GM19328 (cell line): ENCODE measurements around the gene FBXW9.
"Not testable (repeated sequence)": the region's sequence is repeated elsewhere in the genome, so short reads cannot be mapped to it uniquely, and the experiment has no call there.

Source experiments
- ATAC-seq: cut with Tn5 transposase; IDR thresholded peaks from one replicate; pipeline ENCODE4 v1.9.1; 2021; ENCODE audit warnings: mild to moderate bottlenecking, moderate library complexity; ENCODE audit not compliant: unreplicated experiment

The FBXW9 gene

DNA sequence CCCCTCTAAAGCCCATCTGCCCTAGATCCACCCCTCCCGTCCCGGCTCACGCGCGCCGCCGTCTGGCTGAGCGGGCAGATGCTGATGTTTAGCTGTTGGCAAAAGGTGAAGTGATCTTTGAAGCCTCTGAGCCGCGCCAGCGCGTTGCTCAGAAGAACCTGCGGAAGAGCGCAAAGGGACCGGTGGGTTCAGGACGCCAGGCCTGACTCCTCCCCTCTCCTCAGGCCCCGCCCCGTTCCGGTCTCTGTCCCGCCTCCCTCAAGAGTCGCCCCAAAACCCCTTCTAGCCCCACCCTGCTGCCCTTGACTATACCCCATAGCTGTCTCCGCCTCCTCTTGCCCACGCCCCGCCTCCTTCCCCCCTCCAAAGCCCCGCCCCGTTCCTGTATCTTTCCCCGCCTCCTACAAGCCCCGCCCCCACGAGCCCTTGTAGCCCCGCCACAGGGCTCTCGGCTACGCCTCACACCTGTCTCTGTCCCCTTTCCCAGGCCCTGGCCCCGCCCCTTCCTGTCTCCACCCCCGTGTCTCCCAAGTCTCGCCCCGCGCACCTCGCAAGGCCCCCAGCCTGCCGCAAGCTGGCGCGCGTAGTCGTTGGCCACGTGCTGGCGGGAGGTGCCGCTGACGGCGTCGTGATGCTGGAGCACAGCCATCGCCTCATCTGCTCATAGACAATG lies 39.4 kb downstream of the FBXW9 start:
- ATAC-seq = no peak

DNA sequence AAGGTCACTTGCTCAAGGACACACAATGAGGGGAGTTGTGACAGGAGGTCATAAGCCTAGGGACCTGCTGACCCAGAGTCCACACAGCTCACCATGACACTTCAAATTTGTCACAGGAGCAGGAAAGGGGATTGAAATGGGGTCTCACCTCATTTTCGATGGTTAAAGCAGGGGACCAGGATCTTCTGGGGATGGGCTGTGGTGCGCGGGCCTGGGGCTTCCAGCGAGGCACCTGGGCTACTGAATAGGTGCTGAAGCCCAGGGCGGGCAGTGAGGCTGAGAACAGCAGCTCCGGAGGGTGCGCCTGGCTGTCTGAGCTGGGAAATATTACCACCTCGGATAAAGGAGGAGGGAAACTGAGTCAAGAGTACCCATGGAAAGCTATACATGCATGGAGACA lies 40.9 kb downstream of the FBXW9 start:
- no peak for ATAC-seq

DNA sequence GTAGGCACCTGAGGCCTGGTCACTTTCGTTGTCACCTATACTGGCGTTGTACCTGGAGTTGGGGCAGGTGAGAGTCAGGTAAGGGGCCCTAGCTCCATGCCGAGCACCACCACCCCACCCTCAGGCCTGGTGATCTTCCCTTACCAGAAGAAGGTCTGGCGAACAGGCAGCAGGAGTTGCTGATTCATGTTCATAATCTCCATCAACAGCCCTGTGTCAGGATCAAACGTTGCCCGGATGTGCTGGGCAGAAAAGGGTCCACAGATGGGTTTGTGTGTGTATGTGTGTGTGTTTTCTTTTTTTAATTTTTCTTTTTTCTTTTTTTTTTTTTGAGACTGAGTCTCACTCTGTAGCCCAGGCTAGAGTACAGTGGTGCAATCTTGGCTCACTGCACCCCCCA lies 44.2 kb downstream of the FBXW9 start:
- ATAC-seq = no peak

DNA sequence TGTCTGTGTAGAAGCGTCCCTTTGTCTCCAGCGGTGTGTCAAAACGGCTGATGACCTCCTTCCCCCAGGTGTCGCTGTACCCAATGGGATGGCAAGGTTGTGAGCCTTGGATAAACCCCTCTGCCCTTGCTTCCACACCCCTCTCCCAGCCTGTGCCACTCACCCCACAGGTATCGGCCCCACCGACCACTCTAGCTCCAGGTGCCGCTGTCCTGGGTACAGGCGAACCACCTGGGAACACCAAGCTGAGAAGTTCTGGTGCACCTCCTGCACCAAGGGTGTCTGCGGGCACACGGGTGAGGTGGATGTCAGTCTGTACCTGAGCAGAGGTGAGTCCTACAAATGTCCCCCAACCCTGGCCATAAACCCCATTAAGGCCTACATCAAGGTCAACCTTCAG lies 46.5 kb downstream of the FBXW9 start:
- no peak for ATAC-seq

DNA sequence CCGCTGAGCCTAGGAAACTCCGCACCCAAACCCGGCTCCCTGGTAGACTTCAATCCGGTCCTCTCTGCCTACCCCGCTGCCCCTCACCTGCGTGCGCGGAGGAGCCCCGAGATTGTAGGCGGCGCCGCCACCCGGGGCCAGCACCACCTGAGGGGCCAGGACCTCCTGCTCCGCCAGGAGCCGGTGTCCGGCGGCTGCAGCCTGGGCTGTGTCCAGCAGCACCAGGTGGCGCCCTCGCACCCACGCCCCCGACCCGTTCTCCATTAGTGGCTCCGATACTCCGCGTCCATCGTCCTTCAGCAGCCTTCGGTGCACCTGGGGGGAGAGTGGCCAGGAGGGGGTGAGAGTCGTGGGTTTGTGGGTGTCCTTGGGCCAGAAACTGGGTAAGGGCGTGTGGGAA lies 48.3 kb downstream of the FBXW9 start:
- ATAC-seq = no peak

DNA sequence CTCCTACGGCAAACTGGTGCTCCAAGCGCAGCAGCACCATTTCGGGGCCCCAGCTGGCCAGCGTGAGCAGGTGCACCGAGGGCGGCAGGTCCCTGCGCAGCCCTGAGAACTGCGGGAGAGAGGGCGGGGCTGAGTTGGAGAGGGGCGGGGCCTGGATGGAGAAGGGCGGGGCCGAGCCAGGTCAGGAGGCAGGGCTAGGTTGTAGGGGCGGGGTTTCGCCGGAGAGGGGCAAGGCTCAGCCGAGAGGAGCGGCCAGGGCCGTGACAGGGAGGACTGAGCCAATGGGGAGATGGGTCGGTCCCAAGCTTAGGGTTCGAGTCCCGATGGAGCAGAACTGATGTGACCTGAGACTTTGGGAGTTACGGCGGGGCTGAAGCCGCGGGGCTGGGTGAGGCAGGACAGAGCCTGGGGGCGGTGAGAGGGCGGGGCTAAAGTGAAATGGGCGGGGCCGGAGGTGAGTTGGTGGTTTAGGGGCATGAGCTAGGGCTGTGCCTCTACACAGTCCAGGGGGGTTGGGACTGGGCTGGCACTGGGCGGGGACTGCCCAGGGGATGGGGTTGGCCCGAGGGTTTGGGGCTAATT lies 48.9 kb downstream of the FBXW9 start:
- ATAC-seq = no peak

DNA sequence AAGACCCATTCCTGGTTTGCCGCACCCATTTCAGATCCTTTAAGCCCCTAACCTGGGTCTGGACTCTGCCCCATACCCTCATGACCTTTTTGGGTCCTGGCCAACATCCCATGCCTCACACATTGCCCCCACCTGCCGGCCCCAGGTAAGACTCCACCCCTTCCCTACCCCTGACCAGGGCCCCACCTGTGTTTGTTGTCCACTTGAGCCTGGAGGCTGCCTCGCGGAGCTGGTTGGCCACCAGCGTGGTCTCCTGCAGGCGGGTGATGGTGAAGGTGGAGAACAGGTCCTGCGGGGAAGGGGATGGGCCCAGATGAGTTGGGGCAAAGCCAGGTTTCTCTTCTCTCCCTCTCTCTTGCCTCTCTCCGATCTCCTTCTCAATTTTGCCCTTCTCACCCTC lies 49.4 kb downstream of the FBXW9 start:
- ATAC-seq = no peak

DNA sequence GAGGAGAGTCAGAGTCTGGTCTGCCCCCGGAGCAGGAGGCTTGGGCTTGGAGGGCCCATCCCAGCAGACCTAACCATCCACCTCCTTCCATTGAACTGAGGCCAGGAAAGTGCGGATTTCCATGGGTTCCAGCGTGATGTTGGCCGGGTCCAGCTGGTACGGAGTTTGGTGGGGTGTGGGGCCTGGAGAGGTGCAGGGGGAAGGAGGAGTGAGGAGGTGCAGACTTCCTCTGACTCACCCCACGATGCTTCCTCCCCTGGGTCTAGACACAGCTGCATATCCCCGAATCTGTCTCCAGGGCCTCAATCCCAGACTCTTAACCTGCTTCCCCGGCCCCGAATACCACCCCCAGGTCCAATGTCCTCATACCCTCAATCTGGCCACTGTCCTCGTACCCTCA lies 49.9 kb downstream of the FBXW9 start:
- no peak for ATAC-seq

DNA sequence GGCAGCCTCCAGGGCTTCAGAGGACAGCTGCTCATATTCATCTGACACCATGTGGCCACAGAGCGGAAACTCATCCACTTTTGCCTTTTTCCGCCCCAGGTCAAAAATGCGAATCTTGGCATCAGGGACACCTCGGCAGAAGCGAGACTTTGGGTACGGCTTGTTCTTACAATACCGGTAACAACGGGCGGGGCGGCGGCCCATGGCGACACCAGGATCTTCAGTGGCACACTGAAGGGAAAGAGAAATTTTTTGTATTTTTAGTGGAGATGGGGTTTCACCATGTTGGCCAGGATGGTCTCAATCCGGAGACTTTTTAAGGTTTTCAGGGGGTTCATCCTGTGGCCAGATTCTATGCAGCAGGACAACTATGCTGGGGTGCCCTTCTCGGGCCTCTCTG lies 52.7 kb downstream of the FBXW9 start:
- not testable (repeated sequence) for ATAC-seq

DNA sequence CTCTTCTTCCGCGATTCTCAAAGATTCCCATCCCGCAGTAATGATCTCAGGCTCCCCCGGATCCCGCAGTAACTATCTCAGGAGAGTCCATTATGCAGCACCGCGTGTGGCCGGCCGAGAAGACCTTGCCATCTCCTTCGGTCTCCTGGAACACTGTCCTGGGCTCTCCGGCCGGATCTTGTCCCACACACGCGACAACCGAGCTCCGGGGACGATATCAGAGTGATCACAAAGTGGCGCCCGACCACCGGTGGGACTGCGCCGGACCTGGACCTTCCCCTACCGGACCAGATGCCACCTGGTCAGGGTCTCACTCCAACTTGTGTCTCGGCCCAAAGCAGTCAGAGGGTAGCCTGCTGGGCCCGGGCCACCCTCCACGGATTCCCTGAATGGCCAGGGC lies 53.9 kb downstream of the FBXW9 start:
- no peak for ATAC-seq

DNA sequence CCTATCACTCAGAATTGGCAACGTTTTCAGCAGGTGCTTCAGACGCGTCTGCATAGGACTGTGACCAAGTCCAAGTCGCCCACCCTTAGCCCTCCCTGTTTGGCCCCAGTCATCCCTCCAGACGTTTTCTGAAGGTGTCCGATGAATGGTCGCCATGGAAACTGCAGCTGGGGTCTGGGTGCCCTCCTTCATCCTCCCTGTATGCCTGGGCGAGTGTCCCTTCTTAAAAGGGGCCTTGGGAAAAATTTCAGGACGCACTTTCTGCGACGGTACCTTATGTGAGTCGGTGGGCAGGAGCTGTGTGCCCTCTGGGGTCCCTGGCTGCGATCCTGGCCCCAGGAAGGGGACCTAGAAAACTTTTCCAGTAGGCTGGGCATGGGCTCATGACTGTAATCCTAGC lies 55.0 kb downstream of the FBXW9 start:
- ATAC-seq = no peak

DNA sequence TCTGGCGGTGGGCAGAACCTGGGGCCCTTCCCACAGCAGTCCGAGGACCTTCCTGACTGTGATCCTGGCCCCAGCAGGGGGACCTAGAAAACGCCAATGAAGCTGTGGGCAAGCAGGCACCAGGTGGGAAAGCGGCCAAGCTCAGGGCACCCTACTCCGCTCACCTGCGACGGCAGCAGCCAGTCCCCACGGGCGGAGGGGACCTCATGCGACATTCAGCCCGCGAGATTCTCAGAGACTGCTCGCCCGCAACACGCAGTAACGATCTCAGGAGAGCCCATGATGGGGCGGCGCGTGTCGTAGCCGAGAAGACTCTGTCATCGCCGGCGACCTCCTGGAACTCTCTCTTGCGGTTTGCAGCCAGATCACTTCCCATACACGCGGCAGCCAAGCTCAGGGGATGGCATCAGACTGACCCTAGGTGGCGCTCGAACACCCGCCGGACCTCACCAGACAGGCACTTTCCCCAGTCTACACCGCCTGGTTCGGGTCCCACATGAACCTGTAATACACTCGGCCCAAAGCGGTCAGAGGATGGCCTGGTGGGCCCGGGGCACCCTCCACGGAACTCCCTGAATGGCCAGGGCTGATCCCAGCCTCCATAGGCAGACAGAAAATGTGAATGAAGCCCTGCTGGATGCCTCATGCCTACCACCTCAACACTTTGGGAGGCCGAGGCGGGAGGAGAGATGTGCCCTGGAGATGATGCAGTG lies 56.4 kb downstream of the FBXW9 start:
- ATAC-seq = no peak
